Measurements from ENCODE around the gene TTLL8. TPM values are rescaled to one million over a fixed set of nuclear protein-coding genes. Genes with fewer than 3 reads are reported as not detected.

Gene TTLL8
- total RNA-seq, 1 experiment from 2014 or later = not detected

DNA sequence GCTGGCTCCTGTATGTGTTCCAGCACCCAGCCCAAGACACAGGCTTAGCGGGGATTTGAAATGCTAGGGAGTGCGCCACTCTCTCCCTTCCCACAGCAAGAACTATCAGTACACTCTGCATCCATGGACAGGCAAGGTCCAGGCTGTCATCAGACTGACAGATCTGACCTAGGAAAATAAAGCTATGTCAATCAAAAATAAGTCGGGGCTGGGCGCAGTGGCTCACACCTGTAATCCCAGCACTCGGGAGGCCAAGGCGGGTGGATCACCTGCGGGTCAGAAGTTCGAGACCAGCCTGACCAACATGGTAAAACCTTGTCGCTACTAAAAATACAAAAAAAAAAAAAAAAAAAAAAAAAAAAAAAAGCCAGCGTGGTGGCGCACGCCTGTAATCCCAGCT is 30.0 kb upstream of the TTLL8 start:
- Histone ChIP-seq H3K4me1 (ENCODE audit: control insufficient read depth in 1 of 2, insufficient read depth in 2 of 2, low read length in 2 of 2) (peaks cover 0 to 6% of the 10 kb centered on the region in 2 experiments; a peak in 3 of 4 replicates), H3K9me2 (ENCODE audit: insufficient read depth) (no peaks in the 10 kb centered on the region), H3K27me3 (ENCODE audit: insufficient read depth, low read length) (no peaks in the 10 kb centered on the region), H4K20me1 (ENCODE audit: insufficient read depth) (no peaks in the 10 kb centered on the region), H3K36me3 (ENCODE audit: control insufficient read depth in 1 of 2, insufficient read depth in 2 of 2, low read length in 2 of 2) (no peaks in the 10 kb centered on the region), H3K9me3 (ENCODE audit: control insufficient read depth in 1 of 2, insufficient read depth in 1 of 2, low read depth in 1 of 2, low read length in 2 of 2) (peaks cover 0 to 3% of the 10 kb centered on the region in 2 experiments; a peak in 1 of 4 replicates), H3K4me2 (ENCODE audit: low read length) (no peak overlapping the region), H2AFZ (ENCODE audit: low read depth, low read length, poor library complexity, severe bottlenecking) (no peak overlapping the region), H3K27ac (ENCODE audit: low read depth, low read length) (no peak overlapping the region), H3K4me3 (replicated peaks in 1 of 2; ENCODE audit: low read depth in 1 of 2, low read length in 2 of 2) (no peak overlapping the region), H3K9ac (ENCODE audit: low read length) (no peak overlapping the region), H3K79me2 (ENCODE audit: insufficient read depth, low read length) (no peaks in the 10 kb centered on the region)
- POLR2A ChIA-PET = no interaction called here
- RAD21 ChIA-PET (ENCODE audit: low non-redundant PET in 1 of 2, low total read pairs in 2 of 2, uncharacterized antibody in 2 of 2, unreplicated experiment in 2 of 2) = no interaction called here
- intact Hi-C loops (cut with micrococcal nuclease) = no loop called here
- TF ChIP-seq YY1 (IDR thresholded peaks at IDR 0.05; ENCODE audit: extremely low read depth, insufficient replicate concordance, low read depth, low read length) (no peak), ELF1 (IDR thresholded peaks at IDR 0.05; ENCODE audit: borderline replicate concordance, low read depth) (no peak), RAD21 (IDR thresholded peaks at IDR 0.05; ENCODE audit: low read depth) (no peak), FOSL1 (IDR thresholded peaks at IDR 0.05; ENCODE audit: low read depth) (no peak), CBX3 (IDR thresholded peaks at IDR 0.05; ENCODE audit: low read depth) (no peak)
- TF ChIP-seq, protein P1, sequence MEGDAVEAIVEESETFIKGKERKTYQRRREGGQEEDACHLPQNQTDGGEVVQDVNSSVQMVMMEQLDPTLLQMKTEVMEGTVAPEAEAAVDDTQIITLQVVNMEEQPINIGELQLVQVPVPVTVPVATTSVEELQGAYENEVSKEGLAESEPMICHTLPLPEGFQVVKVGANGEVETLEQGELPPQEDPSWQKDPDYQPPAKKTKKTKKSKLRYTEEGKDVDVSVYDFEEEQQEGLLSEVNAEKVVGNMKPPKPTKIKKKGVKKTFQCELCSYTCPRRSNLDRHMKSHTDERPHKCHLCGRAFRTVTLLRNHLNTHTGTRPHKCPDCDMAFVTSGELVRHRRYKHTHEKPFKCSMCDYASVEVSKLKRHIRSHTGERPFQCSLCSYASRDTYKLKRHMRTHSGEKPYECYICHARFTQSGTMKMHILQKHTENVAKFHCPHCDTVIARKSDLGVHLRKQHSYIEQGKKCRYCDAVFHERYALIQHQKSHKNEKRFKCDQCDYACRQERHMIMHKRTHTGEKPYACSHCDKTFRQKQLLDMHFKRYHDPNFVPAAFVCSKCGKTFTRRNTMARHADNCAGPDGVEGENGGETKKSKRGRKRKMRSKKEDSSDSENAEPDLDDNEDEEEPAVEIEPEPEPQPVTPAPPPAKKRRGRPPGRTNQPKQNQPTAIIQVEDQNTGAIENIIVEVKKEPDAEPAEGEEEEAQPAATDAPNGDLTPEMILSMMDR (IDR thresholded peaks at IDR 0.05 in 2 of 3, conservative IDR thresholded peaks at IDR 0.05 in 1 of 3; ENCODE audit: borderline replicate concordance in 1 of 3, insufficient read depth in 1 of 3, low read depth in 2 of 3, low read length in 2 of 3) = no peak
- TF ChIP-seq, protein P2, sequence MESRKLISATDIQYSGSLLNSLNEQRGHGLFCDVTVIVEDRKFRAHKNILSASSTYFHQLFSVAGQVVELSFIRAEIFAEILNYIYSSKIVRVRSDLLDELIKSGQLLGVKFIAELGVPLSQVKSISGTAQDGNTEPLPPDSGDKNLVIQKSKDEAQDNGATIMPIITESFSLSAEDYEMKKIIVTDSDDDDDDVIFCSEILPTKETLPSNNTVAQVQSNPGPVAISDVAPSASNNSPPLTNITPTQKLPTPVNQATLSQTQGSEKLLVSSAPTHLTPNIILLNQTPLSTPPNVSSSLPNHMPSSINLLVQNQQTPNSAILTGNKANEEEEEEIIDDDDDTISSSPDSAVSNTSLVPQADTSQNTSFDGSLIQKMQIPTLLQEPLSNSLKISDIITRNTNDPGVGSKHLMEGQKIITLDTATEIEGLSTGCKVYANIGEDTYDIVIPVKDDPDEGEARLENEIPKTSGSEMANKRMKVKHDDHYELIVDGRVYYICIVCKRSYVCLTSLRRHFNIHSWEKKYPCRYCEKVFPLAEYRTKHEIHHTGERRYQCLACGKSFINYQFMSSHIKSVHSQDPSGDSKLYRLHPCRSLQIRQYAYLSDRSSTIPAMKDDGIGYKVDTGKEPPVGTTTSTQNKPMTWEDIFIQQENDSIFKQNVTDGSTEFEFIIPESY (IDR thresholded peaks at IDR 0.05; ENCODE audit: extremely low read depth, insufficient replicate concordance, low read length) = no peak
- TF ChIP-seq, protein P3, sequence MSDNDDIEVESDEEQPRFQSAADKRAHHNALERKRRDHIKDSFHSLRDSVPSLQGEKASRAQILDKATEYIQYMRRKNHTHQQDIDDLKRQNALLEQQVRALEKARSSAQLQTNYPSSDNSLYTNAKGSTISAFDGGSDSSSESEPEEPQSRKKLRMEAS (IDR thresholded peaks at IDR 0.05) = no peak
- TF ChIP-seq, protein P4, sequence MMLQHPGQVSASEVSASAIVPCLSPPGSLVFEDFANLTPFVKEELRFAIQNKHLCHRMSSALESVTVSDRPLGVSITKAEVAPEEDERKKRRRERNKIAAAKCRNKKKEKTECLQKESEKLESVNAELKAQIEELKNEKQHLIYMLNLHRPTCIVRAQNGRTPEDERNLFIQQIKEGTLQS (IDR thresholded peaks at IDR 0.05) = no peak
- TF ChIP-seq, protein P5, sequence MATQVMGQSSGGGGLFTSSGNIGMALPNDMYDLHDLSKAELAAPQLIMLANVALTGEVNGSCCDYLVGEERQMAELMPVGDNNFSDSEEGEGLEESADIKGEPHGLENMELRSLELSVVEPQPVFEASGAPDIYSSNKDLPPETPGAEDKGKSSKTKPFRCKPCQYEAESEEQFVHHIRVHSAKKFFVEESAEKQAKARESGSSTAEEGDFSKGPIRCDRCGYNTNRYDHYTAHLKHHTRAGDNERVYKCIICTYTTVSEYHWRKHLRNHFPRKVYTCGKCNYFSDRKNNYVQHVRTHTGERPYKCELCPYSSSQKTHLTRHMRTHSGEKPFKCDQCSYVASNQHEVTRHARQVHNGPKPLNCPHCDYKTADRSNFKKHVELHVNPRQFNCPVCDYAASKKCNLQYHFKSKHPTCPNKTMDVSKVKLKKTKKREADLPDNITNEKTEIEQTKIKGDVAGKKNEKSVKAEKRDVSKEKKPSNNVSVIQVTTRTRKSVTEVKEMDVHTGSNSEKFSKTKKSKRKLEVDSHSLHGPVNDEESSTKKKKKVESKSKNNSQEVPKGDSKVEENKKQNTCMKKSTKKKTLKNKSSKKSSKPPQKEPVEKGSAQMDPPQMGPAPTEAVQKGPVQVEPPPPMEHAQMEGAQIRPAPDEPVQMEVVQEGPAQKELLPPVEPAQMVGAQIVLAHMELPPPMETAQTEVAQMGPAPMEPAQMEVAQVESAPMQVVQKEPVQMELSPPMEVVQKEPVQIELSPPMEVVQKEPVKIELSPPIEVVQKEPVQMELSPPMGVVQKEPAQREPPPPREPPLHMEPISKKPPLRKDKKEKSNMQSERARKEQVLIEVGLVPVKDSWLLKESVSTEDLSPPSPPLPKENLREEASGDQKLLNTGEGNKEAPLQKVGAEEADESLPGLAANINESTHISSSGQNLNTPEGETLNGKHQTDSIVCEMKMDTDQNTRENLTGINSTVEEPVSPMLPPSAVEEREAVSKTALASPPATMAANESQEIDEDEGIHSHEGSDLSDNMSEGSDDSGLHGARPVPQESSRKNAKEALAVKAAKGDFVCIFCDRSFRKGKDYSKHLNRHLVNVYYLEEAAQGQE (IDR thresholded peaks at IDR 0.05; ENCODE audit: low read depth) = no peak
- no TSS peak for BruUV-seq (replicated peaks)
- CTCF ChIA-PET = no interaction called here
- ATAC-seq = no peak
- no peak for DNase-seq (ENCODE audit: low read depth, low spot score)

Data from HCT116 (cell line).